Measurements from ENCODE around the gene PTN. TPM values are rescaled to one million over a fixed set of nuclear protein-coding genes. Genes with fewer than 3 reads are reported as not detected.

Gene PTN
- total RNA-seq, 1 donor from 2014 or later, result 207 TPM

DNA sequence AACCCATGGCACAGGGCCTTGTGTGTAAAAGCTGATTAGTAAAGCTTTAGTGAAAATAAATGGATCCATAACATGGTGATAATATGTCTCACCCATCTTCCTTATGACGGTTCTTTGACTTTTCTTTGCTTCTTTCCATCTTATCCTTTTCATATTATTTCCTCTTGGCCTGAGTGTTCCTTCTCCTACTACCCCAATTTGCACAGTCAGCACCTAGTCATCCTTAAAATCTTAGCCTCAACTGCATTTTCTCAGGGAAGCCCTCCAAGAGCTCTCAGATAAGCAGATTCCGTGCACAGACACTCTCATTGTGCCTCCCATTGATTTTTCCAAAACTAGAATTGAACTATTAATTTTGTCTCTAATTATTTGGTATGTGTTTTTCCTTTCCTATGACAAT lies 112.4 kb downstream of the PTN start:
- Histone ChIP-seq H2AFZ (replicated peaks) (no peak overlapping the region), H3F3A (ENCODE audit: low read depth) (no peaks in the 10 kb centered on the region), H3K27me3 (no peaks in the 10 kb centered on the region), H3K4me3 (no peak overlapping the region), H3K9me3 (ENCODE audit: low read depth) (no peaks in the 10 kb centered on the region), H4K20me1 (ENCODE audit: low read depth) (no peaks in the 10 kb centered on the region), H3K4me1 (no peaks in the 10 kb centered on the region), H3K79me2 (ENCODE audit: low read depth) (no peaks in the 10 kb centered on the region), H3K4me2 (no peak overlapping the region), H3K9ac (no peak overlapping the region), H3K36me3 (no peaks in the 10 kb centered on the region), H3K27ac (no peak overlapping the region)
- DNase-seq (ENCODE audit: low spot score), result no peak
- Mint-ChIP-seq H3K36me3 (peaks cover 78% of the 10 kb centered on the region), H3K4me3 (no peak overlapping the region), H3K9me3 (no peaks in the 10 kb centered on the region), H3K4me1 (no peaks in the 10 kb centered on the region), H3K27ac (no peak overlapping the region), H3K27me3 (ENCODE audit: insufficient read depth, low read depth) (peaks cover 3% of the 10 kb centered on the region)
- TF ChIP-seq EZH2 (IDR thresholded peaks at IDR 0.05) (no peak), EZH2phosphoT487 (IDR thresholded peaks at IDR 0.05) (no peak)
- TF ChIP-seq, protein P1, sequence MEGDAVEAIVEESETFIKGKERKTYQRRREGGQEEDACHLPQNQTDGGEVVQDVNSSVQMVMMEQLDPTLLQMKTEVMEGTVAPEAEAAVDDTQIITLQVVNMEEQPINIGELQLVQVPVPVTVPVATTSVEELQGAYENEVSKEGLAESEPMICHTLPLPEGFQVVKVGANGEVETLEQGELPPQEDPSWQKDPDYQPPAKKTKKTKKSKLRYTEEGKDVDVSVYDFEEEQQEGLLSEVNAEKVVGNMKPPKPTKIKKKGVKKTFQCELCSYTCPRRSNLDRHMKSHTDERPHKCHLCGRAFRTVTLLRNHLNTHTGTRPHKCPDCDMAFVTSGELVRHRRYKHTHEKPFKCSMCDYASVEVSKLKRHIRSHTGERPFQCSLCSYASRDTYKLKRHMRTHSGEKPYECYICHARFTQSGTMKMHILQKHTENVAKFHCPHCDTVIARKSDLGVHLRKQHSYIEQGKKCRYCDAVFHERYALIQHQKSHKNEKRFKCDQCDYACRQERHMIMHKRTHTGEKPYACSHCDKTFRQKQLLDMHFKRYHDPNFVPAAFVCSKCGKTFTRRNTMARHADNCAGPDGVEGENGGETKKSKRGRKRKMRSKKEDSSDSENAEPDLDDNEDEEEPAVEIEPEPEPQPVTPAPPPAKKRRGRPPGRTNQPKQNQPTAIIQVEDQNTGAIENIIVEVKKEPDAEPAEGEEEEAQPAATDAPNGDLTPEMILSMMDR (IDR thresholded peaks at IDR 0.05), result no peak

DNA sequence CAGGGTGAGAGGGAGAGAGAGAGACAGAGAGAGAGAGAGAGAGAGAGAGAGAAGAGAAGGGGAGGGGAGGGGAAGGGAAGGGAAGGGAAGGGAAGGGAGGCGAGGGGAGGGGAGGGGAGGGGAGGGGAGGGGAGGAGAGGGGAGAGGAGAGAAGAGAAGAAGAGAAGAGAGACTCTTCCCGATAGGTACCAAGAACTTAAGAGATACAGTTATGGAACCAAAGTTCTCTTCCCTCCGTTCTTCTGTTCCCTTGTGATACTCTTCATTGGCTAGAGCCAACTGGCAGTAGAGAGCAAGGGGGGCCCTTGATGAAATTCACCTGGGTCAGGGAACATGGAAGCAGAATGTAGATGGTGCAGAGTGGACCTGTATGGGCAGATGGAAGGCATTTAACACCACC lies 122.1 kb downstream of the PTN start:
- no peak overlapping the region for H3K27ac Mint-ChIP-seq
- H2AFZ ChIP-seq (replicated peaks), result no peak overlapping the region
- H3K27ac ChIP-seq, result no peak overlapping the region
- H3K4me3 Mint-ChIP-seq, result no peak overlapping the region
- H3K79me2 ChIP-seq (ENCODE audit: low read depth), result no peaks in the 10 kb centered on the region
- H3K4me3 ChIP-seq, result no peak overlapping the region
- no peaks in the 10 kb centered on the region for H3F3A ChIP-seq (ENCODE audit: low read depth)
- no peaks in the 10 kb centered on the region for H4K20me1 ChIP-seq (ENCODE audit: low read depth)
- no peak overlapping the region for H3K4me2 ChIP-seq
- H3K36me3 Mint-ChIP-seq, result peaks cover 56% of the 10 kb centered on the region
- peaks cover 12% of the 10 kb centered on the region for H3K9me3 Mint-ChIP-seq
- H3K27me3 ChIP-seq, result no peaks in the 10 kb centered on the region
- H3K9me3 ChIP-seq (ENCODE audit: low read depth), result no peaks in the 10 kb centered on the region
- H3K9ac ChIP-seq, result no peak overlapping the region
- peaks cover 5% of the 10 kb centered on the region for H3K4me1 Mint-ChIP-seq
- DNase-seq (ENCODE audit: low spot score), result no peak
- H3K4me1 ChIP-seq, result peaks cover 12% of the 10 kb centered on the region
- no peak for TF ChIP-seq EZH2phosphoT487 (IDR thresholded peaks at IDR 0.05)
- TF ChIP-seq, protein P1 (IDR thresholded peaks at IDR 0.05), result no peak
- TF ChIP-seq EZH2 (IDR thresholded peaks at IDR 0.05), result no peak
- H3K27me3 Mint-ChIP-seq (ENCODE audit: insufficient read depth, low read depth), result no peaks in the 10 kb centered on the region
- H3K36me3 ChIP-seq, result no peaks in the 10 kb centered on the region

- no peak overlapping the region for H3K4me3 ChIP-seq
- Mint-ChIP-seq H3K9me3 (peaks cover 30% of the 10 kb centered on the region), H3K4me1 (no peaks in the 10 kb centered on the region), H3K4me3 (no peak overlapping the region), H3K27ac (no peak overlapping the region), H3K27me3 (ENCODE audit: insufficient read depth, low read depth) (no peaks in the 10 kb centered on the region), H3K36me3 (peaks cover 46% of the 10 kb centered on the region)
- TF ChIP-seq, protein P1 (IDR thresholded peaks at IDR 0.05), result no peak
- TF ChIP-seq EZH2 (IDR thresholded peaks at IDR 0.05), result no peak
- H3K4me1 ChIP-seq, result no peaks in the 10 kb centered on the region
- no peaks in the 10 kb centered on the region for H3K27me3 ChIP-seq
- H3K9me3 ChIP-seq (ENCODE audit: low read depth), result no peaks in the 10 kb centered on the region
- H3K36me3 ChIP-seq, result no peaks in the 10 kb centered on the region
- no peaks in the 10 kb centered on the region for H3K79me2 ChIP-seq (ENCODE audit: low read depth)
- H3K4me2 ChIP-seq, result no peak overlapping the region
- no peak overlapping the region for H2AFZ ChIP-seq (replicated peaks)
- H3K9ac ChIP-seq, result no peak overlapping the region
- DNase-seq (ENCODE audit: low spot score), result no peak
- H4K20me1 ChIP-seq (ENCODE audit: low read depth), result no peaks in the 10 kb centered on the region
- H3K27ac ChIP-seq, result no peak overlapping the region
- no peaks in the 10 kb centered on the region for H3F3A ChIP-seq (ENCODE audit: low read depth)
Measured at GRCh38 chr7:137213744-137214143, 129.8 kb downstream of the PTN start.
